GM21423 (cell line): Measurements from ENCODE around the gene COX17.
A peak's percentile ranks its signal among the peaks of the same experiment; 100 is the strongest.
"Not testable (repeated sequence)": the region's sequence is repeated elsewhere in the genome, so short reads cannot be mapped to it uniquely, and the experiment has no call there.

ENCODE experiments used
- ATAC-seq: cut with Tn5 transposase; IDR thresholded peaks from one replicate; pipeline ENCODE4 v1.9.1; 2021; ENCODE audit warnings: mild to moderate bottlenecking, moderate library complexity; ENCODE audit not compliant: unreplicated experiment

The COX17 gene, protein sequence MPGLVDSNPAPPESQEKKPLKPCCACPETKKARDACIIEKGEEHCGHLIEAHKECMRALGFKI

DNA sequence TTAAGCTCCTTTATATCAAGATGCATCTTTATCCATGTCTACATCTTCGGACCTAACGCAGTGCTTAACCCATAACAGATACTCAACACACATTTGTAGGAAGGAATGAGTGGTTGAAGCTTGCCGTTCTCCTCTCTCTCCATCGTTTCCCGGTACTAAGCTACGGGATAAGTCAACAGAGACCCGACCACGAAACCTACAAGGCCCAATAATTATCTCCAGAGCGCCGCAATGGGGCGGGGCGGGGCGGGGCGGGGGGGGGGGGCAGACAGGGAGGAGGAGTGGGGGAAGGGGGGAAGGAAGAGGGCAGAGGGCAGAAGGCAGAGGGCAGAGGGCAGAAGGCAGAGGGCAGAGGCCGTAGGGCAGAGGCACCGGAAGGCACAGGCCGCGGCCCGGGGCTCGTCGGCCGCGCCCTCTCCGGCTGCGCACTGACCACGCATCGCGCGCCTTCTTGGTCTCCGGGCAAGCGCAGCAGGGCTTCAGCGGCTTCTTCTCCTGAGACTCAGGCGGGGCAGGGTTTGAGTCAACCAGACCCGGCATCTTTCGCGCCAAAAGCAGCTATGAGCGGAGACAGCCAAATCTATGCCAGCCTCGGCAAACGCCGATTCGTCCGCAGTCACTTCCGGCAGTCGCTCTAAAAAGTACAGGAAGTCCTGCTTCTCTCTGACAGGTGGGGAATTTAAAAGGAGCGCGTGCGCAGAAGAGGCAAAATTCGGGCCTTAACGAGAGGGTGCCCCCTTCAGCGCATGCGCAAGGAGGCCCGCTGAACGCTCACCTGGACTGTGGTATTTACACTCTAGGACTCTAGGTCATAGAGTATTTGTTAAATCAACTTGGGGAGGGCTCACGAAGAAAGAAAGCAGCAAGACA lies at the start of gene COX17:
TSS of gene COX17 (minus strand) at position 636 of the 870 bp plus-strand sequence. CDS start at position 540, 96 bp downstream.
- ATAC-seq: peak; percentile 85

DNA sequence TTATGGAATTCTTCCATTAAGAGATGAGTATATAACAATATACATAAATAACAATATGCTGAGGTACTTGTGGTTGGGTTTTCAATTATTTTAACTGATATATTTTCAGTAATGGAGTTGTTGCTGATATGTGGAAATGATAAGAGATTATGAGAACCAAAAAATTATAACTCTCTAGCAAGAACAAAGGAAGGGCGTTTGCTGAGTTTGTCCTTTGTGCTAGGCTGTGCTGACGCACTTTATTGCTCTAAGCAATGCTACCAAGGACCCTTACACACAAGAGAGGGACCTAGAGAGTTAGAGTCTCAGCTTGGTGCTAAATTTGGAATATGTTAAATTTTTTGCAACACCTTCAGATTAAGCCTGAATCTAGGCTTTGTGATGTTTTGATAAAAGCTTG lies 49.7 kb upstream of the COX17 start:
- no peak for ATAC-seq

DNA sequence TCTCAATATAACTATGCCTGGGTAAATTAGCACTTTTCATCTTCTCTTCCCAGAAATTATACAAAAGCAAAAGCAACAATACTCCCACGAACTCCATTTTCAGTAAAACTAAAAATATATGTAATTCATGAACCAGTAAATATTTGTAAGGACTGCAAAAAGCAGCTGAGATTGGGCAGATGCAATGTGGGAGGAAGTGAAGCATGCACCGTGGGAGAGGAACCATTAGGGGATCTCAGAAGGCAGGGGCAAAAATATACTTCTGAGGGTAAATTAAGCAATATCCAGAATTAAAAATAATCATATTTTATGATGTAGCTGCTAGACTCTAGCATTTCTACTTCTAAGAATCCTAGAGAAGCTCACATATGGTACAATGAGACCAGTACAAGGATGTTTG lies 45.8 kb upstream of the COX17 start:
- ATAC-seq: no peak

DNA sequence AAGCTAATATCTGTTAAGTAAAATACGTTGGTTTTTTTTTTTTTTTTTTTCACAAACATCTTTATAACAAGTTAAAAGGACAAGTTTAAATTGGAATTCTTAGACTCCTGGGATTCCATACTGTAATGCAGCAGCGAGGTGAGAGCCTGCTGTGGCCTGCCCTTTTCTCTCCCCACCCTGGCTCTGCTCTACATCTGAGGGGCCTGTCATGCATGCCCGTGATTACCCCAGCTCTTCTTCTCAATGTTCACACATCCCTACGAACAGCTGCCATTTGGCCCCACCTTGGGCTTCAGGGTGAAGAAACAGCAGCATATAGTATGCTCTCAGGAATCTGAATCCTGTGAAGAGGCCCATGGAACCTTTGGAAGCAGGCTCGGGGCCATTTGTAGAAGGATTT lies 40.3 kb upstream of the COX17 start:
- no peak for ATAC-seq

DNA sequence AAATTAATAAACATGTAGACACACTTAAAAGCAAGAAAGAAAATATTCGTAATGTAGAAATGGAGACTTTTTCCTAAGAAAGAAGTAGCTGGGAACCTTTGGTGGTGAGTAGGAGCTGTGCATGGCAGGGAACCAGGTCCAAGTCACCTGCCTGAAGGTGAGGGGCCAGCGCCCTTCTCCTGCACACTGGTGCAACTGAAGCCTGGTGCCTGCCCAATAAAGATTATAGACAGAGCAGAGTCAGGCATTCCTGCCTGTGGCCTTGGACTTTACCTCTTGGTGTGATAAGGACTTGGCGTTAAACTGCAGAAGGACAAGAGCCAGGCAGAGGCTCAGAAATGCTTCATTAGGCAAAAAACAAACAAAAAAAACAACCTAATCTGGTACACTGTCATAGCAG lies 39.8 kb upstream of the COX17 start:
- ATAC-seq: no peak

DNA sequence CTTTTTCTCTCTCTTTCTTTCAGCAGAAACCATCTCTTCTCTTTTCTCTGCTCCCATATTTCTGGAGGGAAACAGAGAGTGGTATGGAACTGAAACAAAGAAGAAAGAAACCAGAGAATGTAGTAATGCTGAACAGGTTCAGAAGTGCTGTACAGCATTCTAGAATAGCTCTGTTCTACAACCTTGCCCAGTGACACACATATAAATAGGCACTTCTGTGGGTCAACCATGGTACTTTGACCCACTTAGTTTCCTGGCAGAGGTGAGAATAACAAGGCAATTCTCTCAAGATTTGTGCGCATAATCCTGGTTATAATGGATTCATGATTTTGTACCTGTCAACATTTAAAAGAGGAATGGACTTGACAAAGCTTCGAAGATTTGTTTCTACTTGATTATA lies 37.9 kb upstream of the COX17 start:
- no peak for ATAC-seq

DNA sequence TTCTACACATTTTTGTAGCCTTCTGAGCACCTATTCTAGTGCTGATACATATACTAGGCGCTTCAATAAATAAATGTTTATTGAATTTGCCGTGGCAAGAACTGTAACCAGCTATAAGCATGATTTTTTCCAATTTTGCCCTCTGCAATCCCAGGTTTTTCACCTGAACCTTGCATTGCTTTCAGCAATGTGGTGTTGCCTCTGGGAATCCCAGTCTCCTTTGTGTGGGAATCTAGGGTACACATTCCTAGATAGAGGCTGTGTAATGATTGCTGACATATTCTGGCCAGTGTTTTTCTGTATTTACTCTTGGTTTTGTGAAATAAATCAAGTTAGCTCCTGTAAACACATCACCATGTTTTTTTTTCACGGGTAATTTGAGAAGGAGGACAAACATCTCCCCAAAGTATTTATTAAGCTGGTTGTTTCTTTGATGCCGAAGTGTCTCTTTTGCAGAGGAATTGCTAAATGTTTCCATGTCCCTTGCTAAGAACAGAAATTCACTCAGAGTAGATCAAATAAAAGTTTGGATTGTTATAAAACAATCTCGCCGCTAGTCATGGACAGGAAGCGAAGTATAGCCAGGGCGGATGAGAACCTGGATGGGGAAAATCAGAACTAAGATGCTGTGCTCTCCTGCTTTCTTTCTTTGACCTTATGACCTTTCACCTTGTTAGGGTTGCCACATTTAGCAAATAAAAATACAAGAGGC lies 26.8 kb upstream of the COX17 start:
- ATAC-seq: no peak

DNA sequence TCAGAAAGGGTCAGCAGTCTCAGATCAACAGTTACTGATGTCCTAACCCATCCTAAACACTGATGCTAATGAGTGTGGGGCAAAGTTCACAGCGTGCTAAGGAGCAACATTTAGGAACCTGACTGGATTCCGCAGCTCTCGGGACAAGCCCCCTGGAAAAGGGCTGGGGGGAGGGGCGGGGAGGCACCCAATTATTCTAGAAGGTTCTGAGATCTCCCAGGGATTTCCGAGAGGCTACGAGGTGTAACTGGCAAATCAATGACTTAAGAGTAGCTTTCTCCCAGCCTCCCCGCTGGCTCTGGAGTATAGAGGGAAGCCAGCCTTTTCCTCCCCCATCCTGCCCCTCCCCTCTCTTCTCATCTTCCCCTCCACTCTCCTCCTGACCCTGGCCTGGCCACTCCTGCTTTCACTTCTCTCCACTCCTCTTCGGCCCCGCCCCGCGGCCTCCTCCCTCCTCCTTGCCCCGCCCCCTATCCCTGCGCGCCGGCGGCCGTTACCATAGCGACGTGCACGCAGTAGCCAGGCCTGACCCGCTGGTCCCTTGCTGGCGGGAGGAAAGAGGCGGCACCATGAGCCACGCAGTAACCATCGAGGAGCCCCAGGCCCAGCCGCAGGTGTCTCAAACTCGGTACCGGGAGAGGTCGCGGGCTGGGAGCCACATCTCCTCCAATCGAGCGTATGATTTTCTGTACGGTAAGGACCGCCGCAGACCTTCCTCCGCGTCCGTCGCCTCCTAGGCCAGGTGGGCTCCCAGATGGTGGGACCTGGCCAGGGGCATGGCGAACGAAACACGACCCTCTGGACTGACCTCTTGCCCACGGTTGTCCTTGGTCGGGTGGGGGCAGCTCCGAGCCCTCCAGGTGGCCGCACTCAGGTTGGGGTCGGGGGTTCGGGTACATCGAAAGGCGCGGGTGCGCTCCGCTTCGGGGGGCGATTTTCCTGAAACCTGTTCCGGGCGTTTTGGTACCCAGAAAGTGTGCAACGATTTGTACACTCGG lies 25.6 kb upstream of the COX17 start, which contains the start of gene CFAP91:
TSS of gene CFAP91 (plus strand) at position 493 of the 998 bp plus-strand sequence. CDS start at position 570, 77 bp downstream.
- ATAC-seq: peak; percentile 93

DNA sequence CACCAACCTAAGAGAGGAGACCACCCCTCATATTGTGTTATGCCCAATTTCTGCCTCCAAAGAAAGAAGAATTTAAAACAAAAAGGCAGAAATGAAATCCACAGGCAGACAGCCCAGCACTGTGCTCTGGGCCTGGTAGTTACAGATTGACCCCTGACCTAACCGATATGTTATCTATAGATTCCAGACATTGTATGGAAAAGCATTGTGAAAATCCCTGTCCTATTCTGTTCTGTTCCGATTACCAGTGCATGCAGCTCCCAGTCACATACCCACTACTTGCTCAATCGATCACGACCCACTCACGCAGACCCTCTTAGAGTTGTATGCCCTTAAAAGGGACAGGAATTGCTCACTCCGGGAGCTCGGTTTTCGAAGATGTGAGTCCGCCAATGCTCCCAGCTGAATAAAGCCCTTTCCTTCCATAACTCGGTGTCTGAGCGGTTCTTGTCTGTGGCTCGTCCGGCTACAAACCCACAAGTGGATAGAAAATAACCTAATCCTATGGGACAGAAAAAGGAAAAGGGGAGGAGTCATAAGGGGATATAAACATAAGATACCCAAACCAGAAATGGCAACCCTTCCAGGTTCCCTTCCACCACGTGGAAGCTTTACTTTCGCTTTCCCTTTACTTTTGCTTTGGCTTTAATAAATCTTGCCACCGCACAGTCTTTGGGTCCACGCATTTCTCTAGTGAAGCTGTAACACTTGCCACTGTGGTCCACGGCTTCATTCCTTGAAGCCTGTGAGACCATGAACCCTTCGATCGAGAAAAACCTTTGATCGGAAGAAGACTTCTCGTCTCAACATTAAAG lies 23.9 kb upstream of the COX17 start:
- peak; percentile 2 for ATAC-seq

DNA sequence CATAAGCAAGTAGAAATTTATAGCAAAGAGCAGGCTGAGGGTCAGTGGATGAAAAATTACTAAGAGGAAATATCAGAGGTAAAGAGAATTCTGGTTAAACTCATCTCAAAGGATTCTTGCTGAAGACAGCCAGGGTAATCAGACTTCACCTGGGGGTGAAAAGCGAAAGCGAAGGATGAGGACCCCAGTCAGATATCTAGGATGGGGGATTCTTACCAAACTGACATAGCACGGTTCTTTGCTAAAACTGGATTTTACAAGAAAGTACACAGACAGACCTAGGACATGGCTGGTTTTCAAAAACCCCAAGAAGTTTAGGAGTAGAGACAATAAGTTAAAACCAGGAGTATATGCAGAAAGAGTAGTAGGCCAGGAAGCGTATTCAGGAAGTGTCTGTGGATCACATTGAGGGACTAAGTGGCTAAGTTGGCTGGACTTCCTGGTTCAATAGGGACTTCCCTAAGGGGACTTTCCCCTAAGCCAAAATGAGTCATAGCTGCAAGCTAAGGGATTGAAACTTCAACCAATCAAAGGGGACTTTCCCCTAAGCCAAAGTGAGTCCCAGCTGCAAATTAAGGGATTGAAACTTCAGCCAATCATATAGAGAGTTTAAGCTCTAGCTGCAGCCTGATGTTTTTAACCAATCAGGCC lies 23.2 kb upstream of the COX17 start:
- peak; percentile 33 for ATAC-seq

DNA sequence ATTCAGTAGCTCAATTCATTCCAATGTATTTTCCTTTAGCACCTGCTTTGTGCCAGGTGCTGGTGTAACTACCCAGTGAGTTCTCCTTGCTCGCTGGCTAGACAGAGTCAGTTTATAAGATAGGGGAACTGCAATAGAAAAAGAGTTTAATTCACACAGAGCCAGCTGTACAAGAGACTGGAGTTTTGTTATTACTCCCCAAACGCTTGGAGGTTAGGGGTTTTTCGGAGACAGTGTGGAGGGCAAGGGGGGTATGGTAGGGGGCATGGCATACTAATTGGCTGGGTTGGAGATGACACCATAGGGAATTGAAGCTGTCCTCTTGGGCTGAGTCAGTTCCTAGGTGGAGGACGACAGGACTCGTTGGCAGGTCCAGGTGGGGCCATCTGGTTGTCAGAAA lies 20.2 kb upstream of the COX17 start:
- ATAC-seq: peak; percentile 40

DNA sequence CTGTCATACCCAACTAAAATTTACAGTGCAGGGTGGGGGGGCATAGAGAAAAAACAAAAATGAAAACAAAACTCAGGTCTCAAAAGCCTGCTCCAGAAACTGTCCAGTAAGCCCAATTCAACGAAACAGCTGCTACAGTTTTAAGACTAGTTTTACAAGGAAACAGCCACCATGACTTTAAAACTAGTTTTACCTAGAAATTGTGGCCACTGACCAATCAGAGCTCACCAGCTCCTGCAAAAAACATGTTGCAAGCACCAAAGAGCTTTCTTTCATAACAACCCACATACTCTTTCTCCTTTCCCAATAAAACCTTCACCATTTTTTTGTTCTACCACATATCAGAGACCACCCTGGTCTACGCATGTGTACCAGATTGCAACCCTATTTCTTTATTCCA lies 18.3 kb upstream of the COX17 start:
- ATAC-seq: no peak

DNA sequence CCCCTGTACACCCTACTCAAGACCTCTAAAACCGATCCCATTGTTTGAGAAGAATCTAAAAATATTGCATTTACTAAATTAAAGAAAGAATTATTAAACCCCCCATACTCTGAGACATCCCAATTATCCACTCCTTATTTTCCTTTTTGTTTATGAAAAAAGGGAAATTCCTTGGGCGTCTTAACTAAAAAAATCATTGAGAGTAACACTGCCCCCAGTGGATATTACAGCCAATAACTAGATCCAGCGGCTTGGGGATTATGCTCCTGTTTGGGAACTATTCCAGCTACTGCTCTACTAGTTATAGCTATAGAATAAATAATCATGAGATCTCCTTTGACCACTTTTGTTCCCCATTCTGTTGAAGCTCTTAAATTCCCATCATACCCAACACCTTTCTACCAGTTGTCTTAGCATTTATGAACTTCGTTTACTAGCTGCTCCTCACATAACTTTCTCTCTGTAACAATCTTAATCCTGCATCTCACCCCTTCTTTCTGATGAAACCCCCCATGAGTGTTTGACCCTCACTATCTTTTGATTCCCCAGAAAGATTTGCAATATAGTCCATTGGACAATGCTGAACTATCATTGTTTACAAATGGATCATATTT lies 12.9 kb upstream of the COX17 start:
- no peak for ATAC-seq

DNA sequence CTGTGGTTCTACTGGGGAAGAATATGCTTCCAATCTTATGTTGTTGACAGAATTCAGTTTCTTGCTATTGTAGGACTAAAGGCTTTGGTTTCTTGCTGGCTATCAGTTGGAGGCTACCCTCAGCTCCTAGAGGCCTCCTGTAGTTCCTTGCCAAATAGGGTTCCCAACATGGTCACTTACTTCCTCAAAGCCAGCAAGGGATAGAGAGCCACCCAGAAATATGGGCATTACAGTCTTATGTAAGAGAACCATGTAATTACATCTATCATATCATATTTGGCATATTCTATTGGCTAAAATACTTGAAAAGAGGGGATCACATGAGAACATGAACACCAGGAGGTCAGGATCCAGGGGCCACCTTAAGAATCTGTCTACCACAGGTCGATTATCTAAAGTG lies 6.2 kb upstream of the COX17 start:
- ATAC-seq: no peak

DNA sequence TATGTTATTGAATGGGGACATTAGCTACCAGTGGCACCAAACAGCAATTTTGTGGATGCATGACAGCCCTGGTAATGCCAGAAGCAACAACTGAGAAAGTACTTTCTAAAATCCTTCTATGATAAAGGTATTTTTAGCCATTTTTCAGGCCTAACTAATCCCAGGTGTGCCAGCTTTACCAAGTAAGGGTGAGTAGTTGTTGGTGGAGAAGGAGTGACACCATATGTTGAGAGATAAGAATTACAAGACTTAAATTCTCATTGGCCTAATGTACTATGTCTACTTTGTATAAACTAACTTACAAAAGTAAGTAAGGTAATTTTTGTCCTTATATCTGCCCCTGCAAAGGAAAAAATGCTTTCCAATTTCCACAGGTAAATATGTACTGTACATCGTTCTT lies 4.1 kb upstream of the COX17 start:
- peak; percentile 32 for ATAC-seq

DNA sequence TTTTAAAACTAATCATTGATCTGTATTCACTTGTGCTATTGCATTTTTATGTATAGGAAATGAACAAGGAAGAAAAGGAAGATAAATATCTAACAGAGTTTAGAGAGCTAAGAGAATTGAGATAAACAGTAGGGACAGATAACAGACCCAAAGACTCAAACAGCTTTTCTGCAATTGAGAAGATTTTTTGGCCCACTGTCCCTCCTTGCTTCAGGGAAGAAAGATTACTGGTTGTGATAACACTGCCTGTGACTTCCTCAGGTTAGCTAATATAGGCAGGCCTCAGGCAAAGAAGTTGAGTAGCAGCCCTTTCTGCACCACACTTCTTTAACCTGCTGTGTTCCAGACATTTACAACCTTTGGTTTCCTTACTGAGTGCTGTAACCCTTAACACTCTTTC lies 2.7 kb upstream of the COX17 start:
- ATAC-seq: no peak

DNA sequence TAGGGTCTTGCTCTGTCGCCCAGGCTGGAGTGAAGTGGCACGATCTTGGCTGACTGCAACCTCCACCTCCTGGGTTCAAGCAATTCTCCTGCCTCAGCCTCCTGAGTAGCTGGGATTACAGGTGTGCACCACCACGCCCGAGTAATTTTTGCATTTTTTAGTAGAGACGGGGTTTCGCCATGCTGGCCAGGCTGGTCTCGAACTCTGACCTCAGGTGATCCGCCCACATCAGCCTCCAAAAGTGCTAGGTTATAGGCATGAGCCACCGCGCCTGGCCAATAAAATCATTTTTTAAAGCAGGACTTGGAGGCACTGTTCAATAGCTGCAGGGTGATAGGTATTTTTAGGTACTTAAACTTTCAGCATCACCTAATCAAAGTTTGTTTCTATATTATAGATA lies 1.0 kb upstream of the COX17 start:
- ATAC-seq: not testable (repeated sequence)

DNA sequence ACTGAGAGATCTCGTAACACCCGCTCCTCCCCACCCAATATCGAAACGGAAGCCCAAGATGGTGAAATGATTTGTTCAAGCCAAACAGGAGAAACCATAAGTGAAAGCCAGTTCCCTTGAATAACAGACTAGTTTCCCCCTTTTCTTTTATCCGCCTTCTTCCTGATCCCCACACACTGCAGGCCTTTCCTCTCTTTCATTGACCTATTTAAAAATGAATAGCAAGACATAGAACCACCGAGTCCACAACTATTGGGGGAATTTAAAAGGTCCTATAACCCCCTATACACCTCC lies 382 bp upstream of the COX17 start:
- ATAC-seq: no peak

DNA sequence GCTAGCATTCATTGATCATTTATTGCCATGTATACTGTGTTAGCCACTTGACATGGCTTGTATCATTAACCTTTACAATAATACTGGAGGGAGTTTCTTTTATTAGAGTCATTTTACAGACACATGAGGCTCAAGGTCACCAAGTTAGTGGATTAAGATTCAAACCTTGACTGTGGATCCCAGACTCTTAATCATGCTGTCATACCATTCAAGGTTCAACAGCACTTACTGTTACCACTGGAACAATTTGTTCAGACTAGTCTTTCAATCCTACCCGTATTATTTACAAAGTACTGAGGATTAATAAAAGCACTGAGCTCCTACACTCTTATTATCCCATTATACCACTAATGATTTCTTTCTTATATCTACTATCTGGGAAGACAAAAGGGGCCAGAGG lies 1.2 kb downstream of the COX17 start:
- ATAC-seq: no peak
